Stimulated activated naive CD8-positive, alpha-beta T cell treated with anti-CD3 and anti-CD28 coated beads, Interleukin-15, Interleukin-2, amounts not matched to agents 100 ng/mL and 50 ng/mL, for 24 hours (primary cell): ENCODE data around the gene CHST4.
A peak's percentile ranks its signal among the peaks of the same experiment; 100 is the strongest.
"Not testable (repeated sequence)": the region's sequence is repeated elsewhere in the genome, so short reads cannot be mapped to it uniquely, and the experiment has no call there.

Source experiments
- H3K27ac Mint-ChIP-seq: one replicate; pipeline ENCODE4 v1.8.0; 2021; ENCODE audit warnings: mild to moderate bottlenecking, mixed read lengths
- H3K27me3 Mint-ChIP-seq: one replicate; pipeline ENCODE4 v1.8.0; 2021; ENCODE audit warnings: mixed read lengths
- H3K36me3 Mint-ChIP-seq: one replicate; pipeline ENCODE4 v1.8.0; 2021; ENCODE audit warnings: low read depth, mixed read lengths
- H3K4me1 Mint-ChIP-seq: one replicate; pipeline ENCODE4 v1.8.0; 2021; ENCODE audit warnings: low read depth, mixed read lengths
- H3K4me3 Mint-ChIP-seq: one replicate; pipeline ENCODE4 v1.8.0; 2021; ENCODE audit warnings: mild to moderate bottlenecking, mixed read lengths
- H3K9me3 Mint-ChIP-seq: one replicate; pipeline ENCODE4 v1.8.0; 2021; ENCODE audit warnings: mixed read lengths

CHST4 gene

DNA sequence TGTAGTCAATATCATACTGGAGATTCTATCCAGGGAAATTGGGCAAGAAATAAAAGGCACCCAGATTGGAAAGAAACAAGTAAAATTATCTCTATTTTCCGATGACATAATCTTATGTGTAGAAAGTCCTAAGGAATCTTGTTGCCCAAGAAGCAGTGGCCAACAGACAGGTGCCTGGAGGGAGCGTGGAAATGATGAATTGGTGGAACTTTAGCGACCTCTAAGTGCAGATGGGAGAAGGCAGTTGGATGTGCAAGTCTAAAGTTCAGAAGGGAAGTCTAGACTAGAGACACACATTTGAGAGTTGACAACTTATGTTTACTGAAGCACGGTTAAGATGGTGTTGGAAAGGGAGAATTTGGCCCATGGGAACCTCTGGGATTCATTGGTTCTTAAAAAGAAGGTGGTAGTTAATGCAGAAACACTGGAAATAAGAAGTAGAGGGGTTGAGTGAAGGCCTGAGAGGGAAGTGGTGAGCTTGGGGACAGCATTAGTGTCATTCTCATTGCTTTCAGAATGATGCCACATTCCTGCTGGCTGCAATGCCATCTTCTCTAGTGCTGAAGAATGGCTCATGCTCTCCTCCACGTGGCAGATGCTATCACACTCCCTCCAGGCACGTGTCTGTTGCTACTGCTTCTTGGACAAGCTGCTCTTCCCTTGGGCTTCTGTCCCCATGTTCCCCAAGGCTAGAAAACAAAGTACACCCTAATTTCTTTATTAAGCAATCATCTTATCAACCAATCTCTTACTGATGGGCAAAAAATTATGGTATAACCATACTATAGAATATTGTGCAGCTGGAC is 26.7 kb downstream of the CHST4 start:
- Mint-ChIP-seq H3K4me3 (no peak overlapping the region), H3K27ac (no peak overlapping the region), H3K27me3 (peaks cover 10% of the 10 kb centered on the region), H3K9me3 (no peaks in the 10 kb centered on the region), H3K36me3 (no peaks in the 10 kb centered on the region), H3K4me1 (no peaks in the 10 kb centered on the region)

GRCh38 chr16:71555230-71555891 is 29.1 kb downstream of the CHST4 start:
- Mint-ChIP-seq H3K4me1 (no peaks in the 10 kb centered on the region), H3K27ac (no peak overlapping the region), H3K4me3 (no peak overlapping the region), H3K27me3 (no peaks in the 10 kb centered on the region), H3K36me3 (no peaks in the 10 kb centered on the region), H3K9me3 (no peaks in the 10 kb centered on the region)

GRCh38 chr16:71557299-71557698 is 31.1 kb downstream of the CHST4 start:
- no peaks in the 10 kb centered on the region for H3K4me1 Mint-ChIP-seq
- no peaks in the 10 kb centered on the region for H3K9me3 Mint-ChIP-seq
- H3K36me3 Mint-ChIP-seq: no peaks in the 10 kb centered on the region
- H3K4me3 Mint-ChIP-seq: no peak overlapping the region
- no peak overlapping the region for H3K27ac Mint-ChIP-seq
- no peaks in the 10 kb centered on the region for H3K27me3 Mint-ChIP-seq

DNA sequence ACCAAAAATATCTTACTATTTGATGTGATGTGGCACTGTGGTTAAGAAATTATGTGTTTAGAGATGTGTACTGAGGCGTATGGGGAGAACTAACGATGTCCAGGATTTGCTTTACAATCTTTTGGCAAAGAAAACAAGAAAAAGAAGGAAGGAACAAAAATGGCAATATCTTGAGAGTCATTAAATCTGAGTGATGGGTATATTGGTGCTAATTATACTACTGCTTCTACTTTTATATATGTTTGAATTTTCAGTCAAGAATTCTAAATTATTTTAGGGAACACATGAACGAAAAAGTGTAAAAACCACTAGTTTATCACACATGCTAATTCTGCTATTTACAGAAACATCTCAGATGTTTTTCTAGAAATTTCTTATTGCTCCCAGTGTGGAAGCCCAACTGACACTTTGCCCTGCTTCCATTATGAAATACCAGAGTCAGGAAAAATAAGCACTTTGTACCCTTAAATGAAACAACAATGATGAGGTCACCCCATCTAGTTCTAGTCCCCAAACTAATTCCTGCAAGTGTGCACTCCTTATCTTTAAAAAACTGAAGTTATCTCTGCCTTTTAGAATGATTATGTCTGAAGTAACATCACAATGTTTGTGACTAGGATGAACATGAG is 31.8 kb downstream of the CHST4 start:
- Mint-ChIP-seq H3K27ac (no peak overlapping the region), H3K9me3 (no peaks in the 10 kb centered on the region), H3K27me3 (no peaks in the 10 kb centered on the region), H3K4me3 (no peak overlapping the region), H3K4me1 (no peaks in the 10 kb centered on the region), H3K36me3 (no peaks in the 10 kb centered on the region)

GRCh38 chr16:71559855-71560254 is 33.6 kb downstream of the CHST4 start:
- Mint-ChIP-seq H3K27ac (no peak overlapping the region), H3K9me3 (no peaks in the 10 kb centered on the region), H3K4me3 (no peak overlapping the region), H3K36me3 (no peaks in the 10 kb centered on the region), H3K4me1 (peaks cover 10% of the 10 kb centered on the region), H3K27me3 (no peaks in the 10 kb centered on the region)

GRCh38 chr16:71561886-71562285 is 35.7 kb downstream of the CHST4 start:
- not testable (repeated sequence) for H3K27ac Mint-ChIP-seq, H3K9me3 Mint-ChIP-seq, H3K4me3 Mint-ChIP-seq, H3K27me3 Mint-ChIP-seq, H3K36me3 Mint-ChIP-seq
- peaks cover 25% of the 10 kb centered on the region for H3K4me1 Mint-ChIP-seq

DNA sequence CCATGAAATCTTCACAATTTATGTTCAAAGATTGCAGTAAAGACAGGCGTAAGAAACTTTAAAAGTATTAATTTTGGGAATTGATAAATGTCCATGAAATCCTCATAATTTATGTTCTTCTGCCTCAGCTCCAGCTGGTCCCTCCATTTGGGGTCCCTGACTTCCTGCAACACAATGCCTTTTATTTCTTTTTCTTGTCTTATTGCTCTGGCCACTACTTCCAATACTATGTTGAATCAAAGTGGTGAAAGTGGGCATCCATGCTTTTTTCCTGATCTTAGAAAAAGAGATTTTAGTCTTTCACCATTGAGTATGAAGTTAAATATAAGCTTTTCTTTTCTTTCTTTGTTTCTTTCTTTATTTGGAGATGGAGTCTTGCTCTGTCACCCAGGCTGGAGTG is 36.3 kb downstream of the CHST4 start:
- H3K27me3 Mint-ChIP-seq: no peaks in the 10 kb centered on the region
- H3K4me1 Mint-ChIP-seq: peaks cover 25% of the 10 kb centered on the region
- no peaks in the 10 kb centered on the region for H3K9me3 Mint-ChIP-seq
- no peaks in the 10 kb centered on the region for H3K36me3 Mint-ChIP-seq
- no peak overlapping the region for H3K4me3 Mint-ChIP-seq
- no peak overlapping the region for H3K27ac Mint-ChIP-seq

DNA sequence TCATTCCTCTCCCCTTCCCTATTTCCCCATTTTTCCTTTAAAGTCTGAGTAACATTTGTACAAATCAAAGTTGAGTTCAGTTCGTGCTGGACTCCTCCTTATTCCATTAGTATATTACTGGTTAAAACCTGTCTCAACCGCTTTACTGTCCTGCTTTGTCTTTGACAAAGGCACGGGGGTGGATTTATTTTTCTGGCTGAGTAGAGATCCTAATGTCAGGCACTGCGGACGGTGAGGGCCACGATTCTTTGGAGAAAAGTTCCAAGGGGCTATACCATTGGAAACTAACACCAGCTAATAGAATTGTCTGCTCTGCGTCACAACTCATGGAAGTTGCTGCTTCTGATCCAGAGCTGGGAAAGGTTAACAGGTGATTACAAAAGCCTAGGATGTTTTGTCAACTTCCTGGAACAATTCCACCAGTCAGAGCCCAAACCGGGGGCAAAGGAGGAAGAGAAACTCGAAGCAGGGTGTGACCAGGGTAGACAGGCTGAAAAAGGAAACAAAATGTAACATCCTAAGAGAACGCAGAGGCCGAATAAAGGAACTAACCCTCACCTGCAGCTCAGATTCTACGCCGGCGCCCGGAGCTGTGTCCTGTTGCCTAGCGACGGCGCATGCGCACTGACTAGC is 38.2 kb downstream of the CHST4 start:
- no peaks in the 10 kb centered on the region for H3K36me3 Mint-ChIP-seq
- H3K27ac Mint-ChIP-seq: peak overlapping the region; percentile 92
- peak overlapping the region; percentile 83 for H3K4me3 Mint-ChIP-seq
- no peaks in the 10 kb centered on the region for H3K9me3 Mint-ChIP-seq
- H3K4me1 Mint-ChIP-seq: peaks cover 25% of the 10 kb centered on the region
- no peaks in the 10 kb centered on the region for H3K27me3 Mint-ChIP-seq

DNA sequence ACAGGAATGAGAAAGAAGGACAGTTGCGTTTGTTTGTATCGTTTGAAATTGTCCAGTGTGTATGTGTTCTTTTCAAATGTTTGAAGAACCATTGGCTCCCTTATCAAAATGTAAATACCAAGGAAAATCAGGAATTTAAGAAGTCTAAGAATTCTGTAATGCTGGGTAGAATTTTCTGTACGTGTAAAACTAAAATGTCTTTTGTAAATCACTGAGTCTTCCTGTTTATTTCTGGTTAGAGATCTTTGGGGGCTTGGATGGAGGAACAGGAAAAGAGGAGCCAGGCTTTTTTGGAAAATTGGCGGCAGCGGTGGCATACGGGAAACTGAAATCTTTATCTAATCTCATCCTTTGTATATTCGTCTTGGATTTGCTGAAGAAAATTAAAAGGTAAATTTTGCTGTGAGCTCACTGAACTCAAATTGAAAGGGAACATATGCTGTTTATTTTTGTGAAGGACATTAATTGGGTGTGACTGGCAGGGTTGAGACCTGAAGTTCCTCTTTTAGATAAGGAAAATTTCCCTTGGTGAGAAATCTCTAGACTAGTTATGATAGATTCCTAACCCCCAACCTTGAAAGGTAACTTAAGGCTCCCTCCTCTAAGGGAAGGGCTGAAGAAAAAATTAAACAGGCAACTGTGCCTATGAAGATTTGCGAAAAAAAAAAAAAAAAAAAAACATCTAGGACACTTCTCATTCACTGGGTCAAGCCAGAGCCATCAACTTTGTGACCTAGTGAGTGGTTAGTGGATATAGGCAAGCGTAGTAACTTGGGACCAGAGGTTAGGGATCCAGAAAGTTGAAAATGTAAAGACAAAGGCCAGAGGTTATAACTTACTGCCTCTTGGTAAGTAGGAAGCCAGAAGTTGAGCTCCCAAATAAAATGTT is 39.8 kb downstream of the CHST4 start:
- Mint-ChIP-seq H3K4me1 (peaks cover 25% of the 10 kb centered on the region), H3K4me3 (peak overlapping the region; percentile 83), H3K9me3 (no peaks in the 10 kb centered on the region), H3K36me3 (no peaks in the 10 kb centered on the region), H3K27me3 (no peaks in the 10 kb centered on the region), H3K27ac (peak overlapping the region; percentile 92)

DNA sequence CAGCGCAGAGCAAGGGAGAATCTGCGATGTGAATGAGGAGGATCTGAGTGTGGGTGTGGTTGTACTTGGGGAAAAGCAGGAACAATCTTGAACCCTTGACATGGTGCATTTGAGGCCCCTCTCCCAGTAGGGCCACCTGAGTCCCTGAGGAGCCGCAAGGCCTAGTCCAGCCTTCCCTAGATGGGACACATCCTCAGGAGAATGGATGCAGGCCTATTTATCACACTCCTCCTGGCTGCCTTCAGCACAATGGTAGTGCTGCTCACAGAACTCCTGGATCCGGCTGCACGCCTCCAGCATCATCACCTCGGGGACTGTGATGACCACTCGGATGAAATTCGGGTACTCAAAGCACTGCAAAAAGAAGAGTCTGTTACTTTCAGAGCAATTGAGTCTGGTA is 41.7 kb downstream of the CHST4 start:
- Mint-ChIP-seq H3K36me3 (no peaks in the 10 kb centered on the region), H3K27ac (no peak overlapping the region), H3K4me1 (peaks cover 25% of the 10 kb centered on the region), H3K4me3 (no peak overlapping the region), H3K27me3 (no peaks in the 10 kb centered on the region), H3K9me3 (no peaks in the 10 kb centered on the region)

GRCh38 chr16:71568551-71568950 is 42.3 kb downstream of the CHST4 start:
- Mint-ChIP-seq H3K4me3 (no peak overlapping the region), H3K27ac (no peak overlapping the region), H3K4me1 (peaks cover 25% of the 10 kb centered on the region), H3K36me3 (no peaks in the 10 kb centered on the region), H3K9me3 (no peaks in the 10 kb centered on the region), H3K27me3 (peaks cover 3% of the 10 kb centered on the region)

DNA sequence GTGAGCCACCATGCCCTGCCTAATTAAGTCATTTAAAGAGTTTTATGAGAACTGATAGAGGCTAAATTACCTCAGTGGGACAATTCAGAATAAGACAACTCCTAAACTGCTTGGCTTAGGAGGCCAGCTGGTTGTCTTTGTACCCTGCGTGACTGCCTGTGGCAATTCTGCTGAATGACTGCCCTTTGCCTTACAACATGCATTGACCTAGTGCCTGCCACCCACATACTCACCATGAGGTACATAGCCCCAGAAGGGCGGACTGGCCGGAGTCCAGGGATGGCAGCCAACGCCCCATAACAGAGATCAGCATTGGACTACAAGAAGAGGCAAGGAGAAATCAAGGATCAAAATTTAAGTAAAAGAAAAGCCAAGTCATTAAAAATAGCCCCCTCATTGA is 43.4 kb downstream of the CHST4 start:
- no peak overlapping the region for H3K4me3 Mint-ChIP-seq
- no peak overlapping the region for H3K27ac Mint-ChIP-seq
- no peaks in the 10 kb centered on the region for H3K9me3 Mint-ChIP-seq
- H3K36me3 Mint-ChIP-seq: no peaks in the 10 kb centered on the region
- H3K27me3 Mint-ChIP-seq: peaks cover 3% of the 10 kb centered on the region
- peaks cover 17% of the 10 kb centered on the region for H3K4me1 Mint-ChIP-seq

- Mint-ChIP-seq H3K4me3 (no peak overlapping the region), H3K36me3 (no peaks in the 10 kb centered on the region), H3K27me3 (peaks cover 3% of the 10 kb centered on the region), H3K9me3 (no peaks in the 10 kb centered on the region), H3K4me1 (peaks cover 13% of the 10 kb centered on the region), H3K27ac (no peak overlapping the region)
Measured at GRCh38 chr16:71570144-71570543, 43.9 kb downstream of the CHST4 start.

GRCh38 chr16:71572497-71573116 is 46.4 kb downstream of the CHST4 start:
- no peaks in the 10 kb centered on the region for H3K9me3 Mint-ChIP-seq
- peaks cover 3% of the 10 kb centered on the region for H3K27me3 Mint-ChIP-seq
- no peaks in the 10 kb centered on the region for H3K4me1 Mint-ChIP-seq
- H3K36me3 Mint-ChIP-seq: no peaks in the 10 kb centered on the region
- no peak overlapping the region for H3K4me3 Mint-ChIP-seq
- no peak overlapping the region for H3K27ac Mint-ChIP-seq
